Neuronal stem cell (in vitro differentiated cells): ENCODE data around the gene PBX2. TPM values are rescaled to one million over a fixed set of nuclear protein-coding genes. Genes with fewer than 3 reads are reported as not detected.

Experiments
- small RNA-seq: library from polyadenylated mRNA; stranded (forward); fragments of <200 nt; extraction: miRNeasy Mini kit (QIAGEN cat#:217004); gene quantifications from one replicate; pipeline ENCODE3, GENCODE V24; 2013; ENCODE audit not compliant: insufficient read depth

The PBX2 gene

Small RNAs within 50 kb of the gene (small RNA-seq; reads per million reads assigned to genes)
- gene AL662884.1 (not detected), gene MIR6833 (1.6 reads per million)
